IMR-90 (cell line): ENCODE results near the gene IFI35. TPM values are rescaled to one million over a fixed set of nuclear protein-coding genes. Genes with fewer than 3 reads are reported as not detected.

Experiments
- ATAC-seq: fragments of 200-7000 bp; cut with Tn5 transposase; 2 replicates; pipeline ENCODE4 v1.9.1; 2020; ENCODE audit warnings: low read depth, mild to moderate bottlenecking, moderate library complexity
- BruUV-seq: library from RNA; stranded (reverse); fragments of 400-500 nt; replicated peaks from 2 replicates; lab custom pipeline; 2021; lab: Mats Ljungman, UMichigan
- CTCF ChIA-PET: fragments of 300-600 bp; formaldehyde crosslinking; extraction: SDS; loops from one replicate; lab custom pipeline; 2021; ENCODE audit warnings: antibody characterized with exemption; lab: Yijun Ruan, JAX
- POLR2A ChIA-PET: fragments of 300-600 bp; sonication (Branson Sonifier 250); formaldehyde crosslinking; loops from one replicate; lab custom pipeline; 2022; ENCODE audit warnings: antibody characterized with exemption; ENCODE audit not compliant: unreplicated experiment; lab: Charles Lee
- DNase-seq: peaks from one replicate; pipeline ENCODE4 v3.0.0; 2013
- H2AFZ ChIP-seq: replicated peaks from 2 replicates; pipeline ENCODE3; 2013; ENCODE audit warnings: low read length, mild to moderate bottlenecking; ENCODE audit not compliant: poor library complexity
- H2AK5ac ChIP-seq: 2 replicates; pipeline ENCODE4 v1.6.1; 2013; ENCODE audit warnings: low read depth, low read length, inconsistent platforms
- H2AK9ac ChIP-seq: replicated peaks from 2 replicates; pipeline ENCODE3; 2013; ENCODE audit warnings: mild to moderate bottlenecking, low read depth, low read length, moderate library complexity; ENCODE audit not compliant: poor library complexity
- H2BK120ac ChIP-seq: 2 replicates; pipeline ENCODE4 v1.6.1; 2013; ENCODE audit warnings: low read depth, low read length, inconsistent platforms
- H2BK15ac ChIP-seq: 3 replicates; pipeline ENCODE4 v1.6.1; 2013; ENCODE audit warnings: low read depth, low read length, inconsistent platforms
- H2BK20ac ChIP-seq: 2 replicates; pipeline ENCODE4 v1.6.1; 2013; ENCODE audit warnings: low read depth, mild to moderate bottlenecking, inconsistent platforms, low read length, moderate library complexity
- H2BK5ac ChIP-seq: 2 replicates; pipeline ENCODE4 v1.6.1; 2013; ENCODE audit warnings: mild to moderate bottlenecking, low read depth, low read length, inconsistent platforms; ENCODE audit not compliant: poor library complexity, severe bottlenecking
- H3K14ac ChIP-seq: replicated peaks from 2 replicates; pipeline ENCODE4 v1.6.1; 2013; ENCODE audit warnings: low read depth, low read length, inconsistent platforms
- H3K18ac ChIP-seq: 2 replicates; pipeline ENCODE4 v1.6.1; 2013; ENCODE audit warnings: low read depth, low read length, control low read depth
- H3K23ac ChIP-seq: 2 replicates; pipeline ENCODE4 v1.6.1; 2013; ENCODE audit warnings: low read depth, low read length, inconsistent platforms
- H3K27ac ChIP-seq: 2 replicates; pipeline ENCODE4 v1.5.1; 2013; ENCODE audit warnings: mild to moderate bottlenecking, control low read depth, low read length; ENCODE audit not compliant: insufficient read depth
- H3K27me3 ChIP-seq: 2 replicates; pipeline ENCODE4 v1.6.1; 2013; ENCODE audit warnings: low read length; ENCODE audit not compliant: control insufficient read depth, insufficient read depth
- H3K36me3 ChIP-seq: 2 replicates; pipeline ENCODE4 v1.6.1; 2013; ENCODE audit warnings: low read length, mixed read lengths; ENCODE audit not compliant: control insufficient read depth, insufficient read depth
- H3K4ac ChIP-seq: 2 replicates; pipeline ENCODE4 v1.6.1; 2013; ENCODE audit warnings: low read depth, low read length, inconsistent platforms
- H3K4me1 ChIP-seq: 2 replicates; pipeline ENCODE4 v1.6.1; 2013; ENCODE audit warnings: low read length, mixed read lengths; ENCODE audit not compliant: control insufficient read depth, insufficient read depth
- H3K4me2 ChIP-seq: 2 replicates; pipeline ENCODE4 v1.6.1; 2013; ENCODE audit warnings: low read depth, mild to moderate bottlenecking, control low read depth, low read length, moderate library complexity
- H3K4me3 ChIP-seq: 2 replicates; pipeline ENCODE4 v1.5.1; 2013; ENCODE audit warnings: low read depth, mild to moderate bottlenecking, control low read depth, low read length, moderate library complexity; ENCODE audit not compliant: insufficient read depth
- H3K56ac ChIP-seq: 2 replicates; pipeline ENCODE4 v1.6.1; 2013; ENCODE audit warnings: low read length, inconsistent platforms; ENCODE audit not compliant: insufficient read depth; ENCODE audit errors: extremely low read depth
- H3K79me1 ChIP-seq, 2 experiments: 2 replicates each; pipeline ENCODE4 v1.6.1; 2013; ENCODE audit warnings: low read length in 2 of 2, inconsistent platforms in 1 of 2, low read depth in 1 of 2
- H3K9ac ChIP-seq: 2 replicates; pipeline ENCODE4 v1.6.1; 2013; ENCODE audit warnings: low read depth, low read length, control low read depth
- H3K9me1 ChIP-seq: 2 replicates; pipeline ENCODE4 v1.6.1; 2013; ENCODE audit warnings: low read length, inconsistent platforms; ENCODE audit not compliant: insufficient read depth
- H3K9me3 ChIP-seq: 2 replicates; pipeline ENCODE4 v1.6.1; 2013; ENCODE audit warnings: low read length; ENCODE audit not compliant: control insufficient read depth, insufficient read depth
- H4K20me1 ChIP-seq: 2 replicates; pipeline ENCODE4 v1.6.1; 2013; ENCODE audit warnings: low read length, inconsistent platforms; ENCODE audit not compliant: insufficient read depth
- H4K5ac ChIP-seq: 2 replicates; pipeline ENCODE4 v1.6.1; 2013; ENCODE audit warnings: mild to moderate bottlenecking, low read depth, low read length, control low read depth
- H4K8ac ChIP-seq, 2 experiments: 2 replicates each; pipeline ENCODE4 v1.6.1; 2013; ENCODE audit warnings: low read depth in 2 of 2, low read length in 2 of 2, control low read depth in 1 of 2, inconsistent platforms in 1 of 2
- H4K91ac ChIP-seq: 2 replicates; pipeline ENCODE4 v1.6.1; 2013; ENCODE audit warnings: low read depth, low read length, inconsistent platforms; ENCODE audit not compliant: insufficient read depth
- BHLHE40 ChIP-seq: fragments of 150-350 bp; IDR thresholded peaks from 2 replicates; pipeline ENCODE4 v1.6.1; 2016; ENCODE audit warnings: mild to moderate bottlenecking, low read depth, low read length
- CEBPB ChIP-seq: IDR thresholded peaks from 2 replicates; pipeline ENCODE4 v1.6.1; 2012; ENCODE audit warnings: low read depth, low read length, improper control_type of control experiment
- FOS ChIP-seq: fragments of 150-350 bp; IDR thresholded peaks from 2 replicates; pipeline ENCODE4 v1.6.1; 2016; ENCODE audit warnings: low read depth, low read length
- MAFK ChIP-seq: IDR thresholded peaks from 2 replicates; pipeline ENCODE4 v1.6.1; 2012; ENCODE audit warnings: low read depth, low read length, improper control_type of control experiment
- MAZ ChIP-seq: IDR thresholded peaks from 2 replicates; pipeline ENCODE4 v1.6.1; 2012; ENCODE audit warnings: low read depth, mild to moderate bottlenecking, low read length, improper control_type of control experiment, moderate library complexity, borderline replicate concordance
- MXI1 ChIP-seq: IDR thresholded peaks from 2 replicates; pipeline ENCODE4 v1.6.1; 2012; ENCODE audit warnings: low read depth, mild to moderate bottlenecking, low read length, moderate library complexity, borderline replicate concordance
- POLR2A ChIP-seq: IDR thresholded peaks from 2 replicates; pipeline ENCODE4 v1.6.1; 2012; ENCODE audit warnings: mild to moderate bottlenecking, low read depth, low read length
- RAD21 ChIP-seq: IDR thresholded peaks from 2 replicates; pipeline ENCODE4 v1.6.1; 2012; ENCODE audit warnings: low read length, improper control_type of control experiment
- RCOR1 ChIP-seq: IDR thresholded peaks from 2 replicates; pipeline ENCODE4 v1.6.1; 2012; ENCODE audit warnings: mild to moderate bottlenecking, low read length, improper control_type of control experiment; ENCODE audit not compliant: insufficient replicate concordance
- USF2 ChIP-seq: fragments of 150-350 bp; IDR thresholded peaks from 2 replicates; pipeline ENCODE4 v1.6.1; 2017; ENCODE audit warnings: mild to moderate bottlenecking, antibody characterized with exemption, low read length, low read depth
- WGBS, 2 experiments: methylation state at CpG; one replicate each; pipeline versions ENCODE4 v1.1.5 to v1.1.7; 2013; ENCODE audit warnings: missing lambda C conversion rate in 2 of 2; ENCODE audit not compliant: insufficient read length in 1 of 2; ENCODE audit errors: extremely low coverage in 2 of 2; 5-methylcytosine and 5-hydroxymethylcytosine counted together
- dilution Hi-C: fragments of 300-500 bp; cut with HindIII; formaldehyde crosslinking; loops from one replicate; pipeline ENCODE4 v1.14.3; 2018; ENCODE audit warnings: low sequenced_read_pairs; ENCODE audit not compliant: unreplicated experiment
- in situ Hi-C: fragments of 300-500 bp; cut with MboI; formaldehyde crosslinking; loops from 3 replicates; pipeline ENCODE4 v1.14.3; 2019; ENCODE audit warnings: low sequenced_read_pairs, inconsistent platforms, mixed read lengths
- intact Hi-C: fragments of 100-400 bp; cut with micrococcal nuclease; formaldehyde crosslinking; loops from 2 replicates; pipeline ENCODE4 v1.10.0; 2022
- polyA plus RNA-seq, 3 experiments: library from polyadenylated mRNA; depleted of rRNA; stranded (reverse); fragments of >200 nt; gene quantifications; 2 replicates each; pipeline ENCODE4 v1.2.3, GENCODE V29; 2012; ENCODE audit warnings: low replicate concordance in 1 of 3
- total RNA-seq: library from RNA; depleted of rRNA; stranded (reverse); fragments of >200 nt; gene quantifications from 2 replicates; pipeline ENCODE4 v1.2.3, GENCODE V29; 2012
- TF ChIP-seq, protein P1 (sequence below): conservative IDR thresholded peaks from 2 replicates; pipeline ENCODE4 v1.5.1; 2012; ENCODE audit warnings: mild to moderate bottlenecking, low read depth, low read length, improper control_type of control experiment
- TF ChIP-seq, protein P2 (sequence below): fragments of 150-350 bp; IDR thresholded peaks from 2 replicates; pipeline ENCODE4 v1.6.1; 2016; ENCODE audit warnings: low read depth, mild to moderate bottlenecking, low read length, moderate library complexity, borderline replicate concordance

The IFI35 gene
- total and polyA plus RNA-seq, 2 of the 4 experiments (the other 2 are of a cell fraction) = 15.8 to 17.0 TPM

- CTCF ChIA-PET = no interaction called here
- no peak for ATAC-seq
- H3K4me1 ChIP-seq = peaks cover 4% of the 10 kb centered on the region; the same call in 1 of the 2 replicates
These were observed 20.8 kb downstream of the IFI35 start for GRCh38 chr17:43027091-43028032.

More at GRCh38 chr17:43027091-43028032, 20.8 kb downstream of the IFI35 start:
- in situ Hi-C loops = loop anchor here (5.0 kb wide), 1 partner anchor 145 kb away; the partner anchor contains the start of gene NBR1
- Histone ChIP-seq H3K9me3 (no peaks in the 10 kb centered on the region), H2BK120ac (no peak overlapping the region), H3K36me3 (no peaks in the 10 kb centered on the region), H3K79me1 (no peaks in the 10 kb centered on the region; a peak in 1 of 4 replicates), H3K4me2 (no peak overlapping the region), H3K18ac (no peak overlapping the region), H2AK9ac (no peak overlapping the region), H4K8ac (no peak overlapping the region), H2BK5ac (no peak overlapping the region), H2AFZ (no peak overlapping the region), H3K9me1 (no peaks in the 10 kb centered on the region; the same call in 1 of the 2 replicates), H3K4ac (no peak overlapping the region), H3K23ac (no peak overlapping the region), H2BK15ac (no peak overlapping the region), H4K91ac (no peak overlapping the region), H3K27me3 (peaks cover 4% of the 10 kb centered on the region; the same call in 1 of the 2 replicates), H2BK20ac (no peak overlapping the region), H4K5ac (no peak overlapping the region), H3K14ac (no peak overlapping the region), H2AK5ac (no peak overlapping the region), H3K27ac (no peak overlapping the region), H3K56ac (no peak overlapping the region), H3K4me3 (no peak overlapping the region), H4K20me1 (no peaks in the 10 kb centered on the region), H3K9ac (no peak overlapping the region)
- intact Hi-C loops = loop anchor here (2.0 kb wide), 1 partner anchor 311 kb away; no protein-coding TSS in a partner anchor
- POLR2A ChIA-PET = no interaction called here
- dilution Hi-C loops = no loop called here
- TF ChIP-seq RAD21 (no peak), CEBPB (no peak), RCOR1 (no peak), POLR2A (no peak), MXI1 (no peak), USF2 (no peak), FOS (no peak), MAFK (no peak), MAZ (no peak), BHLHE40 (no peak)
- TF ChIP-seq, protein P1, sequence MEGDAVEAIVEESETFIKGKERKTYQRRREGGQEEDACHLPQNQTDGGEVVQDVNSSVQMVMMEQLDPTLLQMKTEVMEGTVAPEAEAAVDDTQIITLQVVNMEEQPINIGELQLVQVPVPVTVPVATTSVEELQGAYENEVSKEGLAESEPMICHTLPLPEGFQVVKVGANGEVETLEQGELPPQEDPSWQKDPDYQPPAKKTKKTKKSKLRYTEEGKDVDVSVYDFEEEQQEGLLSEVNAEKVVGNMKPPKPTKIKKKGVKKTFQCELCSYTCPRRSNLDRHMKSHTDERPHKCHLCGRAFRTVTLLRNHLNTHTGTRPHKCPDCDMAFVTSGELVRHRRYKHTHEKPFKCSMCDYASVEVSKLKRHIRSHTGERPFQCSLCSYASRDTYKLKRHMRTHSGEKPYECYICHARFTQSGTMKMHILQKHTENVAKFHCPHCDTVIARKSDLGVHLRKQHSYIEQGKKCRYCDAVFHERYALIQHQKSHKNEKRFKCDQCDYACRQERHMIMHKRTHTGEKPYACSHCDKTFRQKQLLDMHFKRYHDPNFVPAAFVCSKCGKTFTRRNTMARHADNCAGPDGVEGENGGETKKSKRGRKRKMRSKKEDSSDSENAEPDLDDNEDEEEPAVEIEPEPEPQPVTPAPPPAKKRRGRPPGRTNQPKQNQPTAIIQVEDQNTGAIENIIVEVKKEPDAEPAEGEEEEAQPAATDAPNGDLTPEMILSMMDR = no peak
- TF ChIP-seq, protein P2, sequence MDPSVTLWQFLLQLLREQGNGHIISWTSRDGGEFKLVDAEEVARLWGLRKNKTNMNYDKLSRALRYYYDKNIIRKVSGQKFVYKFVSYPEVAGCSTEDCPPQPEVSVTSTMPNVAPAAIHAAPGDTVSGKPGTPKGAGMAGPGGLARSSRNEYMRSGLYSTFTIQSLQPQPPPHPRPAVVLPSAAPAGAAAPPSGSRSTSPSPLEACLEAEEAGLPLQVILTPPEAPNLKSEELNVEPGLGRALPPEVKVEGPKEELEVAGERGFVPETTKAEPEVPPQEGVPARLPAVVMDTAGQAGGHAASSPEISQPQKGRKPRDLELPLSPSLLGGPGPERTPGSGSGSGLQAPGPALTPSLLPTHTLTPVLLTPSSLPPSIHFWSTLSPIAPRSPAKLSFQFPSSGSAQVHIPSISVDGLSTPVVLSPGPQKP = no peak
- WGBS, 2 experiments = 92% methylated on average over 2 of the region's 9 CpGs; no CpG with 5 or more reads in 1 of the 2 experiments
- BruUV-seq = no TSS peak
- DNase-seq = no peak
